Dedifferentiated amniotic fluid mesenchymal stem cell (primary cell): ENCODE results near the gene ZDHHC8.
"Not testable (repeated sequence)": the region's sequence is repeated elsewhere in the genome, so short reads cannot be mapped to it uniquely, and the experiment has no call there.

Source experiments
- DNase-seq: peaks from one replicate; pipeline ENCODE4 v3.0.0-alpha.2; 2016; ENCODE audit errors: extremely low spot score

ZDHHC8 gene

GRCh38 chr22:20145206-20145831 is 13.7 kb downstream of the ZDHHC8 start:
- DNase-seq: no peak

GRCh38 chr22:20145832-20146223 is 14.2 kb downstream of the ZDHHC8 start:
- no peak for DNase-seq

- no peak for DNase-seq
These were observed 15.2 kb downstream of the ZDHHC8 start for GRCh38 chr22:20146777-20147176.

- DNase-seq: no peak
These were observed 15.8 kb downstream of the ZDHHC8 start for GRCh38 chr22:20147237-20147988.

GRCh38 chr22:20148414-20148813 is 16.8 kb downstream of the ZDHHC8 start:
- DNase-seq: no peak

- DNase-seq: no peak
These were observed 17.9 kb downstream of the ZDHHC8 start for GRCh38 chr22:20149257-20150250.

- no peak for DNase-seq
These were observed 19.0 kb downstream of the ZDHHC8 start, which contains the start of gene CCDC188 for GRCh38 chr22:20150381-20151275. CCDC188 (minus strand) TSS chr22:20151055; CDS start chr22:20150986, 69 bp downstream.

GRCh38 chr22:20151276-20151588 is 19.6 kb downstream of the ZDHHC8 start:
- DNase-seq: no peak

GRCh38 chr22:20152464-20152890 is 20.9 kb downstream of the ZDHHC8 start:
- DNase-seq: no peak

- no peak for DNase-seq
These were observed 22.3 kb downstream of the ZDHHC8 start for GRCh38 chr22:20153945-20154344.

GRCh38 chr22:20154602-20155187 is 23.1 kb downstream of the ZDHHC8 start:
- DNase-seq: no peak

GRCh38 chr22:20155330-20156041 is 23.9 kb downstream of the ZDHHC8 start:
- no peak for DNase-seq

- no peak for DNase-seq
These were observed 24.4 kb downstream of the ZDHHC8 start for GRCh38 chr22:20156042-20156389.

- peak; percentile 61 for DNase-seq
These were observed 25.2 kb downstream of the ZDHHC8 start for GRCh38 chr22:20156611-20157429.

- no peak for DNase-seq
These were observed 26.0 kb downstream of the ZDHHC8 start for GRCh38 chr22:20157430-20158183.

GRCh38 chr22:20158391-20159036 is 26.9 kb downstream of the ZDHHC8 start:
- no peak for DNase-seq

GRCh38 chr22:20159076-20159475 is 27.5 kb downstream of the ZDHHC8 start:
- DNase-seq: no peak

GRCh38 chr22:20159531-20159930 is 27.9 kb downstream of the ZDHHC8 start:
- not testable (repeated sequence) for DNase-seq
